Measurements from ENCODE around the gene DAAM2. TPM values are rescaled to one million over a fixed set of nuclear protein-coding genes. Genes with fewer than 3 reads are reported as not detected.

DAAM2 gene
- total and polyA plus RNA-seq, 2 of the 8 experiments (the other 6 are each of a cell fraction or from before 2014, with no cell fraction given), result 1.5 to 2.9 TPM

DNA sequence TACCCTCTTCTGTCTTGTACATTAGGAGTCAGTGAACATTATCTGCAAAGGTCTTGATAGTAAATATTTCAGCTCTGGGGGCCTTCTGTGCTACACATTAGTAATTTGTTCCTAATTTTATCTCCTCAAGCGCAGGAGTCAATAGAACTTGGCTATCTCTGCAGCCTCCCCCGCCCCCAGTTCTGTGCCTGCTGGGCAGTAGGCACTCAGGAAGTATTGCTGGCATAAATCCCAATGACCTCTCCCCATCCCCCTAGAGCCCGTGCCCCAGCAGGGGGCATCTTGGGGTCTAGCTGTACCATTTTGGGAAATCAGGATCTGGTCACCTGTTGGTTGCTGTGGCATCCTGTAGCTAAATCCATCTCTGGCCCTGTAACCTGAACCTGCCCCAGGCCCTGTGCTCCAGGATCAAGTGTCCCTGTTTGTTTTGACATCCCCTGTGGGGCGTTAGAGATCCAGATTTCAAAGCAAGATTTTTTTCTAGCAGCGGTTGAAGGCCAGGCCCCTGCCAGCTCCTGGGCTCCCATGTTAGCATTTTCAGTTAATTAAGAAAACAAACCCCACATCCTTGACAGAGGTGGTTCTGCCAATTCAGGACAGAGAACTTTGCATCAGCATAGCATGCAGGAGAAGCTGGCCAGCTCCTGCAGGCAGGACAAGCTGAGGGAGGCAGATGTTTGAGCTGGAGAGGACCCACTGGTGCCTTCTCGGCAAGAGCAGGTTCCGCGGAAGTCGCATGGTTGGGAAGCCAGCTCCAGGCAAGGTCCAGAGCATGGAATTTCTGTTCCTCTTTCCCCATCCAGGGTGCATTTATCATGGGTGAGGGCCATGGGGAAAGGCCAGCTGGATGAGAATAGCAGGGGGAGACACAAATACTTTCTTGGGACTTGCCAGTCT lies 32.1 kb downstream of the DAAM2 start:
- Histone ChIP-seq H4K91ac (replicated peaks; ENCODE audit: insufficient read length, low read length) (no peak overlapping the region), H3K23ac (ENCODE audit: insufficient read length) (no peak overlapping the region), H3K18ac (ENCODE audit: extremely low read depth, low read length) (peak overlapping the region; percentile 52; the same call in 1 of the 2 replicates), H3K14ac (ENCODE audit: insufficient read length) (no peak overlapping the region), H4K8ac (ENCODE audit: extremely low read depth, insufficient read depth, low read length) (no peak overlapping the region), H3K23me2 (ENCODE audit: low read depth, low read length) (no peaks in the 10 kb centered on the region), H2BK120ac (replicated peaks; ENCODE audit: low read depth, low read length) (no peak overlapping the region), H4K5ac (ENCODE audit: insufficient read length, low read depth, low read length) (no peak overlapping the region), H3K79me1 (ENCODE audit: low read depth, low read length) (no peaks in the 10 kb centered on the region), H2BK12ac (ENCODE audit: low read depth, low read length) (no peak overlapping the region), H3K36me3 (ENCODE audit: control insufficient read depth in 2 of 4, insufficient read depth in 4 of 4, low read length in 3 of 4) (no peaks in the 10 kb centered on the region), H3K56ac (replicated peaks; ENCODE audit: insufficient read length, low read depth, low read length) (no peak overlapping the region), H2AFZ (ENCODE audit: low read length) (no peak overlapping the region), H3K4ac (replicated peaks; ENCODE audit: insufficient read length, low read depth, low read length) (no peak overlapping the region), H2BK15ac (ENCODE audit: low read length) (no peak overlapping the region; the same call in 1 of the 2 replicates), H3K4me3 (ENCODE audit: extremely low read depth in 1 of 4, insufficient read depth in 2 of 4, low read depth in 3 of 4, low read length in 4 of 4) (no peak overlapping the region), H3K27ac (ENCODE audit: low read depth, low read length) (no peak overlapping the region), H3K79me2 (ENCODE audit: control insufficient read depth in 1 of 2, insufficient read depth in 2 of 2, low read length in 2 of 2) (no peaks in the 10 kb centered on the region), H3K27me3 (replicated peaks in 1 of 4; ENCODE audit: control insufficient read depth in 3 of 4, extremely low read depth in 1 of 4, insufficient read depth in 3 of 4, low read length in 3 of 4) (peaks cover 0 to 2% (median 0%) of the 10 kb centered on the region in 4 experiments; a peak in 1 of 7 replicates), H3K9me3 (ENCODE audit: insufficient read depth in 2 of 2, low read depth in 1 of 2, low read length in 1 of 2) (no peaks in the 10 kb centered on the region), H2AK5ac (ENCODE audit: low read depth, low read length) (no peak overlapping the region), H3K9ac (replicated peaks in 1 of 4; ENCODE audit: extremely low read depth in 1 of 4, low read depth in 3 of 4, low read length in 3 of 4) (no peak overlapping the region), H4K20me1 (replicated peaks in 1 of 2; ENCODE audit: control insufficient read depth in 1 of 2, insufficient read depth in 2 of 2, low read length in 2 of 2) (no peaks in the 10 kb centered on the region), H2BK5ac (ENCODE audit: low read depth, low read length) (no peak overlapping the region), H2BK20ac (ENCODE audit: low read length) (no peak overlapping the region), H3K4me1 (replicated peaks in 1 of 4; ENCODE audit: control insufficient read depth in 3 of 4, insufficient read depth in 4 of 4, low read length in 3 of 4) (peaks cover 0 to 10% (median 6%) of the 10 kb centered on the region in 4 experiments; a peak in 4 of 7 replicates), H3K4me2 (ENCODE audit: insufficient read depth in 1 of 2, low read depth in 2 of 2, low read length in 2 of 2) (no peak overlapping the region)
- POLR2A ChIA-PET (ENCODE audit: partially characterized antibody), result no interaction called here
- 76% methylated on average over 9 of the region's 9 CpGs; no CpG with 5 or more reads in 1 of the 2 experiments for WGBS, 2 experiments (ENCODE audit: extremely low coverage in 1 of 2, insufficient coverage in 1 of 2, insufficient read length in 1 of 2, insufficient replicate concordance in 2 of 2, low coverage in 1 of 2, low lambda C conversion rate in 2 of 2, missing lambda C conversion rate in 1 of 2)
- FAIRE-seq (no peak), DNase-seq (ENCODE audit: low read depth in 1 of 2, low spot score in 2 of 2) (no peak)
- CTCF ChIA-PET (ENCODE audit: partially characterized antibody), result interaction anchor here (0.6 to 3.1 kb wide), 9 partner anchors 9 to 463 kb away, joined by 3 to 16 read pairs (median 4); no protein-coding TSS in a partner anchor
- TF ChIP-seq RAD21 (IDR thresholded peaks at IDR 0.05 in 1 of 2, conservative IDR thresholded peaks at IDR 0.05 in 1 of 2; ENCODE audit: low read depth in 2 of 2, low read length in 2 of 2) (peak; percentile 4 to 23; a peak in 2 of 4 replicates), BACH1 (IDR thresholded peaks at IDR 0.05; ENCODE audit: low read length) (no peak)
